HG03095 (cell line): ENCODE data around the gene BOC.
"Not testable (repeated sequence)": the region's sequence is repeated elsewhere in the genome, so short reads cannot be mapped to it uniquely, and the experiment has no call there.

Source experiments
- ATAC-seq: cut with Tn5 transposase; IDR thresholded peaks from one replicate; pipeline ENCODE4 v1.9.1; 2021; ENCODE audit warnings: moderate library complexity; ENCODE audit not compliant: unreplicated experiment

Gene BOC, protein sequence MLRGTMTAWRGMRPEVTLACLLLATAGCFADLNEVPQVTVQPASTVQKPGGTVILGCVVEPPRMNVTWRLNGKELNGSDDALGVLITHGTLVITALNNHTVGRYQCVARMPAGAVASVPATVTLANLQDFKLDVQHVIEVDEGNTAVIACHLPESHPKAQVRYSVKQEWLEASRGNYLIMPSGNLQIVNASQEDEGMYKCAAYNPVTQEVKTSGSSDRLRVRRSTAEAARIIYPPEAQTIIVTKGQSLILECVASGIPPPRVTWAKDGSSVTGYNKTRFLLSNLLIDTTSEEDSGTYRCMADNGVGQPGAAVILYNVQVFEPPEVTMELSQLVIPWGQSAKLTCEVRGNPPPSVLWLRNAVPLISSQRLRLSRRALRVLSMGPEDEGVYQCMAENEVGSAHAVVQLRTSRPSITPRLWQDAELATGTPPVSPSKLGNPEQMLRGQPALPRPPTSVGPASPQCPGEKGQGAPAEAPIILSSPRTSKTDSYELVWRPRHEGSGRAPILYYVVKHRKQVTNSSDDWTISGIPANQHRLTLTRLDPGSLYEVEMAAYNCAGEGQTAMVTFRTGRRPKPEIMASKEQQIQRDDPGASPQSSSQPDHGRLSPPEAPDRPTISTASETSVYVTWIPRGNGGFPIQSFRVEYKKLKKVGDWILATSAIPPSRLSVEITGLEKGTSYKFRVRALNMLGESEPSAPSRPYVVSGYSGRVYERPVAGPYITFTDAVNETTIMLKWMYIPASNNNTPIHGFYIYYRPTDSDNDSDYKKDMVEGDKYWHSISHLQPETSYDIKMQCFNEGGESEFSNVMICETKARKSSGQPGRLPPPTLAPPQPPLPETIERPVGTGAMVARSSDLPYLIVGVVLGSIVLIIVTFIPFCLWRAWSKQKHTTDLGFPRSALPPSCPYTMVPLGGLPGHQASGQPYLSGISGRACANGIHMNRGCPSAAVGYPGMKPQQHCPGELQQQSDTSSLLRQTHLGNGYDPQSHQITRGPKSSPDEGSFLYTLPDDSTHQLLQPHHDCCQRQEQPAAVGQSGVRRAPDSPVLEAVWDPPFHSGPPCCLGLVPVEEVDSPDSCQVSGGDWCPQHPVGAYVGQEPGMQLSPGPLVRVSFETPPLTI

DNA sequence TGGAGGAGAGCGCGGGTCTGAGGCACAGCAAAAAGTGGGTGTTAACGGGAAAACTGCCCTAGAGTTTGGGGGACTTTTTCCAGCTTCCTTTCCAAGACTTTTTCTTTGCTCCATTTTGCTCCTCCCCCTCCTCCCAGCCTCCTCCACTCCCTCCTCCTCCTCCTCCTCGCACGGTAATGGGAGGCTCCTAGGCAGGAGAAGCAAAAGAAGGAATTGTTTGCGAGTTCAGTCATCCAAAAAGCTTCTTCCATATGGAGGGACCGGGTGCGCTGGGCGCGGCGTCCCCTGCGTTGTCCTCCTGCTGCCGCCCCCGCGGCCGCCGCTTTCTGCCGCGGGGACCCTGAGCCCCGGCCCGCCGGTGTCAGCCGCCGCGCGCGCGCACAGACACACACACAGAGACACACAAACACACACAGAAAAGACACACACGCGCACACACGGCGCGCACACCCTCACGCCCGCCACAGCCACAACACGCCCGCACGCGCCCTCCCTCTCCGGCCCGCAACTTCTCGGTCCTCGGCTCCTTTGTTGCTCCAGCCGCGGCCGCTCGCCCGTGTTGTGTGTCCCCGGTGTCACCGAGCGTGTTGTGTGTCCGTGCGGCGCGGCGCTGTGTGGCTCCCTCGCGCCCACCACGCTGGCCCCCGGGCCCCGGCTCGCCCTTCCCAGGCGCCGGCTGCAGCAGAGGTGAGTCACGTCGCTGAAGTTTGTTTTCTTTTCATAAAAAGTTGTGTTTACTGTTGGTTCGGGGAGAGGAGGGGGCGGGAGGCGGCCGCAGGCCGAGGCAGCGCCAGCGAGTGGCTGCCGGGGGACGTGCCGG is at the start of gene BOC:
Gene BOC, plus strand, starts transcription at position 228 of the 820 bp plus-strand sequence. CDS start 38,246 bp downstream, outside the sequence.
- ATAC-seq: no peak

DNA sequence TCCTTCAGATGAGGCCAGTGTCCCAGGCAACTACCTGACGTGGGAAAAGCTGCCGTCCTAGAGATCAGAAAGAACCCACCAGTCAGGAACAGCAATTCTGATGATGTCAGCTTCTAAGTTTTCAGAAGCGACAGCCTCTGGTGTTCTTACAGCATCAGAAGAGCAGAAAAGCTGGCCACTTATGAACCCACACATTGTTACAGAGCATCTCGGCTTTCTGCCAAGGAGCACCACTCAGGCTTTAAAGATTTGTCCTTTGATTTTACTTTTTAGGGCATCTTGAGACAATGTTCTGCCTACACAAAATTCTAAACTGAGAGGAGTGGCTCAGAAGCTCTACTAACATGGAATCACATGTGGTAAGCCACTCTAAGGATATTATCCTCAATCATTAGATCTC is 49.7 kb upstream of the BOC start:
- ATAC-seq: no peak

DNA sequence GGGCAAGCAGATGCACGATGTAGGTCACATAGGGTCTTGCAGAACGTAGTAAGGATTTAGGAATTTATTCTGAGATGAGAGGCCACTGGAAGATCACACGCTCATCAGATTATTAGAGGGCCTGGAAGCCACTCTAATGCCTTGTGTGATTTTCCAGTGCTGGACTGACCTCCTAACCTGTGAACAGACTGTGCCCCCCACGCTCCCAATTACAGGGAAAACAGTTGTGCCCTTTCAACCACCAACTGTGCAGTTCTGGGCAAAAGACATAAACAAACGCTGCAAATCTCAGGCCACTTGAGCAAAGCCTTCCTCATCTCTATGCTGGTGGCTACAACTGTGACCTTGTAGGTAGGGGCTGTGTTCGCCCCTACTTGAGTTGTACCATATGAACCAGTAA is 48.2 kb upstream of the BOC start:
- no peak for ATAC-seq

- no peak for ATAC-seq
These were observed 45.5 kb upstream of the BOC start for GRCh38 chr3:113165841-113166240.

DNA sequence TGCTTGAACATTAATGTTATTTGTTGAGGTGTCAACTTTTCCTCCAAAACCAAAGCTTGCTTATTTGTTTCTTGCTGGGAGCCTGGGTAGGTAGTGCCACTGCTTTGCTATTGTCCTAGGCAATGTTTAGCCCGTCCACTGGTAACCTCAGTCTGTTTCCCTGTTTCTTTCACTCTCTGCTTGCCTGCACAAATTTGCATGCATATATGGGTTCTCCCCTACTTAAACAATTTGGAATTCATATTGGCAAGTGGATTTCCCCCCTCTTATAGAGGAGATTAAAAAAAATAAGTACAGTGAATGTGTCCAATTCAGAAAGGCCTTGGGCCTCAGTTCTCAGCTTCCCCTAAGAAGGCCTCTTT is 45.0 kb upstream of the BOC start:
- no peak for ATAC-seq

DNA sequence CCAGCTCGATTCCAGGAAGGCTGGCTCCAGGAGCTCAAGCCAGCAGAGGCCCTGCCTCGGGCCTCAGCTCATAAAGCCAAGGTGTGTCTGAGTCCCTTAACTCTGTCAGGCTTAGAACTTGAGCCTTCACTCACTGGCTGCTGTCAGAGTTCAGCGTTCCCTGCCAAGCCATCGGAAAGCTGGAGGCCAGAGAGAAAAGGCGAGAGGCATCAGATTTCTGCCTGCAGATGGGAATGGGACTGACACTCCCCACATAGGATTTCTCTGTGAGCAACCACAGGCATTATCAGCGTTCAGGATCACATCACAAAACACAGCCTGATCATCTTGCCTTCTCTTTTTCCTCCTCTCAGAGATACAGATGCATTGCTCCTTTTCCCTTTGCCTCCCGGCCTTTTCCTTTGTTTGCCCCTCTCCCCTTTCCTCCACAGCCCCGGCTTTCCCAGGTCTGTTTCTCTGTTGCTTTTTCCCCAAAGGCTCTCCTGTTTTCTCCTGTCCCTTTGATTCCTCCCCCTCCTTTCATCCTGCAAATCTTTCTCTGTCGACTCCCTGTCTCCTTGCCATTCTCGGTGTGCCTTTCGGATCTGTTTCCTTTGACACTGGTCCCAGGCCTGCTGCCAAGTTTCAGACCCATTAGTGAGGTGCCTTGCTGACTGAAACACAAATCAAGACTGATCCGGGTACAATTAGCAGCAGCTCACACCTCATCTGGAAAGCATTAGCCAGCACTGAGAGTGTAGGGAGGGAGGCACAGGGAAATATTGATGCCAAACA is 44.5 kb upstream of the BOC start:
- no peak for ATAC-seq

DNA sequence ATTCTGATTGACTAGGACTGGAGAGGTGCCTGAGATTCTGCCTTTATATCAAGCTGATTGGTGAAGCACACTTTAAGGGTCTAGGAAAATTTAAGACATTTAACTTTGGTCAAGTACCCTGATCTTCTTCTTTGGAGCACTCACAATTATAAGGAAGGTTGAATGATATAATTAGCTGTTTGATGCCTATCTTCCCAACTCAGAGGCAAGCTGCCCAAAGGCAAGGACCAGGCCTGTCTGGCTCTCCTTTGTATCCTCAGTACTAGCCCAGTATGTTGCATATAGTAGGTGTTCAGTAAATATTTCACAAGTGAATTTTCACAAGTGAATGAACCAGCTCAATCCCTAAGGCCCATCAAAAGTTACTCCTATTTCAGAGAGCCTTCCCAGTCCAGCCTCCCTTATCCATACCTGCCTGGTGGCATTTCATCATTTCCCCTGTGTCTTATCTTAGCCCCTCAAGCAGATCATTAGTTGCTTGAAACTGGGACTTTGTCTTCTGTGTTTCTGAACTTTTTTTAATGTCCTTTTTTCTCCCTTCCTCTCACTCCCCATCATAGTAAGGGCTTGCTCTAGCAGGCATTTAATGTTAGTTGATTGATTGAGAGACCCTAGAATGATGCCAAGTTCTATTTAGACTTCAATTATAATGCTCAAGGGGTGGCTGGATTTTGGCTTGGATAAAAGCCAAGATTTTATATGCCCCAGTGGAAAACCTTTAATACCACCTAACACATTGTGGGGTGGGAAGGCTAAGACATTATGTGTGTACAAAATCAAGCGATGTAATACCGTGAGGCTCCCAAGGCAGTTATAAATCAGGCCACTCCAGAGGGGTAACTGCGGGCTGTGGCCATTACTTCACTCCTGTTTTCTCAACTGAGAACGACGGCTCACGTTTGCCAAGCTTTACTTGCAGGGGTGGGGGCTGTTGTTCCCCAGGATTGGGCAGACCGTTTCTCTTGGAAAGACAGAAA is 43.2 kb upstream of the BOC start:
- ATAC-seq: no peak

GRCh38 chr3:113169891-113170452 is 41.4 kb upstream of the BOC start:
- no peak for ATAC-seq

DNA sequence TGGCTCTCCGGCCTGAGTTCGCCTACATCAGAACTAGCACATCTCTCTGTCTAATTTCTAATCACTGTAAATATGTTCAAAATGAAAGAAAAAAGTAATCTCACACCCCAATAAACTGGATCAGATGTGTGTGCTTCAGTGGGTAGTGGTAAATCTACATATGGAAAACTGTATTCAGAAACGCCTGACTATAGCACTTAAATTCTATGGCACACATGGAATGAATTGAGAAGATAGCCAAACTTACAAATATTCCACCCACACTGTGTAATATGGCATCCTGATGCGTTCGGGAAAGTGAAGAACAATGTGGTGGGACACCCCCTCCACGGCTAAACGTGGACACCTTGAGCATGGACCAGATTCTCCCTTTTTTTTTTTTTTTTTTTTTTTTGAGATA is 40.6 kb upstream of the BOC start:
- ATAC-seq: no peak

GRCh38 chr3:113171675-113172300 is 39.6 kb upstream of the BOC start:
- not testable (repeated sequence) for ATAC-seq

DNA sequence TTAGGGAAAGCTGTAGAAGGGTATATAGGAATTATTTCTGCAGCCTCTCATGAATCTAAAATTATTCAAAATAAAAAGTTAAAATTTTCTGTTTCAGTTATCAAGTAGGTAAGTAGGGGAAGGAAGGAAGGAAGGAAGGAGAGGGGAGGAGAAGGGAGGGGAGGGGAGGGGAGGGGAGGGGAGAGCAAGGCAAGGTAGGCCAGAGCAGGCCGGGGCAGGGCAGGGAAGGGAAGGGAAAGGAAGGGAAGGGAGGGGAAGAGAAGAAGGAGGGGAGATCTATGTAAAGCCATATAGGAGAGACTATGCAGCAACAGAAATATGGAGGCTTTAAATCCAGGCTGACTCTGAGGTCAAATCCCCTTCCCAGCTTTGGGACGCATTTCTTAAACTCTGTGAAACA is 38.3 kb upstream of the BOC start:
- ATAC-seq: no peak

DNA sequence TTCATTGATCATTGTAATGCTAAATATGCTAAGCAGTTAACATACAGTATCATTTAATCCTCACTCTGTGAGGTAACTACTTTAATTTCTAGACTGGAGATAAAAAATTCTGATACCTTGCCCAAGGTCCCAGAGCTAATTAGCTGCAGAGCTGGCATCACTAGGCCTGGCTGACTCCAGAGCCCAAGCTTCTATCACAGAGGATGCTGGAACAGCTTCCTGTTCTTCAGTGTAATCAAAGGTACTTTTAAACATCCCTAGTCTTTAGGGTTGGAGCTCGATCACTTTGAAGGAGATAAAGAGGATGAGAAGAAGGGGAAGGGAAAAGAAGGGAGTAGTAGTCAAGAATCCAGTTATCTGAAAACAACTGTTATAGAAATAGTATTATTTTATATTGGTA is 37.1 kb upstream of the BOC start:
- ATAC-seq: no peak

DNA sequence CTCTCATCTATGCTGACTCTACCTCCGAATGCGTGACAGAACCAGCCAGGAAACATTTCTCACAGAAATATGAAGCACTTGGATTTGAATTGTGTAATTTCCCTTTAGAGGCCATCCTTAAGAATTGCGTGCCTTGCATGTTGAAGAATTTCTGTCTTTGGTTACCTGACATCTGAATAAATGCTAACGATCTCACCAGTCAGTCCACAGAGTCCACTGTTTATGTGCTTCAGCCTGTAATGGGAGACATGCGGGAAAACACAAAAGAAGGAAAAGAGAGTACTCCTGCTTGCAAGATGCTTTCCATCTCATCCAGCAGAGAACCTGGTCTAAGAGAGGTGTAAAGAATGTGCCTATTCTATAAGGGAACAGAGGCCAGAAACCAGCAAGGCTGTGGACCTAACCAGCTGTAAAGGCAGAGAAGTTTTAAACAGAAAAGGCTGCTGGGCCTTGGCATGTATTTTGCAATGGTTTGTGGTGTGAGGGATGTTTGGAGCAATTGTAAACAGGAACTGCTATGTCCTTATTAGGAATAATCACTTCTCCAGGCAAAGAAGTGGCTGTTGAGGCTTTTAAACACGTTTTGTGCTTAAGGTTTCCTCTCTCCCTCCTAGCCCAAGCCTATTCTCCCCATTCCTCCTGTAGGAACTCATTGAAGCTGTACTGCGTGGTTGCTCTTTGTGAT is 36.4 kb upstream of the BOC start:
- no peak for ATAC-seq

DNA sequence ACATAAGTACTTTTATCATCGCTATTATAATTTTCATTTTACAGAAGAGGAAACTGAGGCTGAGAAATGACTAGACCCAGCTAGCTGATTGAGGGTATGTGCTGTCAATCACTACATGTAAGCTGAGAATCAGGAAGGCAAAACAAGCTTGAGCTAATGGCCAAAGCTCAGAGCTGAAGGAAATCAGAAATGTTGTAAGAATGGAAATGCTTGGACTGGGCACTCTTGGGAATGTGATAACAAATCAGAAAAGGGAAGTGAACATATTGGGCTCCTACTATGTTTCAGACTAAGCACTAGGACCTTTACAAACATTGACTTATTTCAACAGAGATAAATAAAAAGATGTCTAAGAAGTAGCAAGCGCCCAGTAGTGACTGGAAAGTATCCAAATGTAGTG is 33.8 kb upstream of the BOC start:
- ATAC-seq: no peak

GRCh38 chr3:113179235-113179824 is 32.0 kb upstream of the BOC start:
- no peak for ATAC-seq

- ATAC-seq: no peak
These were observed 27.4 kb upstream of the BOC start for GRCh38 chr3:113183748-113184661.
